Liver (tissue), 3 donors: Measurements from ENCODE around the gene RERE.

Source experiments
- ATF3 ChIP-seq: IDR thresholded peaks from 2 replicates; pipeline ENCODE4 v1.6.1; 2016; ENCODE audit warnings: antibody characterized with exemption
- CTCF ChIP-seq: fragments of 150-350 bp; IDR thresholded peaks from 2 replicates; pipeline ENCODE4 v1.5.1; 2017; ENCODE audit warnings: improper control_type of control experiment, low read depth, low read length; ENCODE audit not compliant: missing input control
- EGR1 ChIP-seq, 2 donors: IDR thresholded peaks; 2 replicates each; pipeline ENCODE4 v1.6.1; 2016 to 2018; ENCODE audit warnings: antibody characterized with exemption in 2 of 2, low read depth in 2 of 2
- GABPA ChIP-seq, 2 donors: IDR thresholded peaks in 1 of 2; conservative IDR thresholded peaks in 1 of 2; 2 replicates each; pipeline ENCODE4 v1.6.1; 2016; ENCODE audit warnings: antibody characterized with exemption in 2 of 2, mild to moderate bottlenecking in 1 of 2, moderate library complexity in 1 of 2
- HNF4A ChIP-seq, 2 donors: conservative IDR thresholded peaks; 2 replicates each; pipeline ENCODE4 v1.6.1; 2016; ENCODE audit warnings: antibody characterized with exemption in 2 of 2, mild to moderate bottlenecking in 2 of 2
- HNF4G ChIP-seq: IDR thresholded peaks from 2 replicates; pipeline ENCODE4 v1.6.1; 2016; ENCODE audit warnings: antibody characterized with exemption
- MAX ChIP-seq: IDR thresholded peaks from 2 replicates; pipeline ENCODE4 v1.6.1; 2016; ENCODE audit warnings: antibody characterized with exemption
- RAD21 ChIP-seq, 2 donors: IDR thresholded peaks; 2 replicates each; pipeline ENCODE4 v1.6.1; 2016; ENCODE audit warnings: antibody characterized with exemption in 2 of 2, mild to moderate bottlenecking in 2 of 2
- REST ChIP-seq: IDR thresholded peaks from 2 replicates; pipeline ENCODE4 v1.6.1; 2016; ENCODE audit warnings: antibody characterized with exemption, mild to moderate bottlenecking
- RXRA ChIP-seq, 2 donors: IDR thresholded peaks; 2 replicates each; pipeline ENCODE4 v1.6.1; 2017 to 2018; ENCODE audit warnings: antibody characterized with exemption in 2 of 2, mild to moderate bottlenecking in 1 of 2
- SP1 ChIP-seq: IDR thresholded peaks from 2 replicates; pipeline ENCODE4 v1.6.1; 2018; ENCODE audit warnings: antibody characterized with exemption, mild to moderate bottlenecking
- TAF1 ChIP-seq: conservative IDR thresholded peaks from 2 replicates; pipeline ENCODE4 v1.6.1; 2016; ENCODE audit warnings: antibody characterized with exemption, mild to moderate bottlenecking
- YY1 ChIP-seq: IDR thresholded peaks from 2 replicates; pipeline ENCODE4 v1.6.1; 2016; ENCODE audit warnings: antibody characterized with exemption, mild to moderate bottlenecking
- donor health status: healthy.
- donor health status: healthy.

GRCh38 chr1:8373125-8373524, 444.3 kb downstream of the RERE start:
- TF ChIP-seq REST (no peak), CTCF (no peak), YY1 (no peak), MAX (no peak), SP1 (no peak), HNF4G (no peak), RAD21 (IDR thresholded peaks at IDR 0.05) (no peak), TAF1 (no peak), RXRA (IDR thresholded peaks at IDR 0.05) (no peak), HNF4A (conservative IDR thresholded peaks at IDR 0.05) (no peak), GABPA (IDR thresholded peaks at IDR 0.05 in 1 of 2, conservative IDR thresholded peaks at IDR 0.05 in 1 of 2) (no peak), ATF3 (no peak), EGR1 (IDR thresholded peaks at IDR 0.05; ENCODE audit: low read depth in 2 of 2) (no peak)
